AG04449 (cell line): ENCODE results near the gene CRYL1.

ENCODE experiments used
- CTCF ChIA-PET: fragments of 350-600 bp; formaldehyde crosslinking; extraction: SDS; loops from one replicate; lab custom pipeline; 2021; ENCODE audit warnings: antibody characterized with exemption; lab: Yijun Ruan, JAX
- POLR2A ChIA-PET: fragments of 400-600, 350-600 bp; formaldehyde crosslinking; extraction: SDS; loops from one replicate; lab custom pipeline; 2020; ENCODE audit warnings: antibody characterized with exemption, inconsistent platforms; lab: Yijun Ruan, JAX
- DNase-seq: peaks from one replicate; pipeline ENCODE4 v3.0.0-alpha.2; 2010; ENCODE audit warnings: low read depth, low spot score
- H3K4me3 ChIP-seq: 2 replicates; pipeline ENCODE4 v1.5.1; 2011; ENCODE audit warnings: low read depth, mild to moderate bottlenecking, control low read depth, low read length
- TF ChIP-seq, protein P1 (sequence below): IDR thresholded peaks from one replicate; pipeline ENCODE4 v1.5.1; 2011; ENCODE audit warnings: mild to moderate bottlenecking, moderate library complexity, low read length, control low read depth, inconsistent platforms; ENCODE audit not compliant: insufficient read depth; ENCODE audit errors: missing control alignments

CRYL1 gene

DNA sequence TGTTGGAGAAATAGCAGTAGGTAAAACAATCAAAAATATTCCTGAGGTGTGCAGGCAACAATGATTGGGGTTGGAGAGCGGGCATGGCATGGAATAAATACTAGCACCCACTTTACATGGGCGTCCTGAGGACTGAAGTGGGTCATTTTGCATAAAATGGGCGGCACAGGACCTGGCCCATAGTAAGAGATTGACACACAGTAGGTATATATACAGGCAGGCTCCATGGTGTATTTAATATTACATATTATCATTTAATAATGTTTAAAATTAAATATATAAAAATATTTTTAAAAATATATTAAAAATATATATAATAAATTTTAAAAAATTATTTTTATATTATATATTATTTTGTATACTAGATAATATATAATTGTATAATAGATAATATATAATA, 48.3 kb downstream of the CRYL1 start:
- ChIA-PET POLR2A (no interaction called here), CTCF (interaction anchor here (1.5 kb wide), 1 partner anchor 17 kb away, joined by 4 read pairs; no protein-coding TSS in a partner anchor)
- no peak overlapping the region for H3K4me3 ChIP-seq
- TF ChIP-seq, protein P1, sequence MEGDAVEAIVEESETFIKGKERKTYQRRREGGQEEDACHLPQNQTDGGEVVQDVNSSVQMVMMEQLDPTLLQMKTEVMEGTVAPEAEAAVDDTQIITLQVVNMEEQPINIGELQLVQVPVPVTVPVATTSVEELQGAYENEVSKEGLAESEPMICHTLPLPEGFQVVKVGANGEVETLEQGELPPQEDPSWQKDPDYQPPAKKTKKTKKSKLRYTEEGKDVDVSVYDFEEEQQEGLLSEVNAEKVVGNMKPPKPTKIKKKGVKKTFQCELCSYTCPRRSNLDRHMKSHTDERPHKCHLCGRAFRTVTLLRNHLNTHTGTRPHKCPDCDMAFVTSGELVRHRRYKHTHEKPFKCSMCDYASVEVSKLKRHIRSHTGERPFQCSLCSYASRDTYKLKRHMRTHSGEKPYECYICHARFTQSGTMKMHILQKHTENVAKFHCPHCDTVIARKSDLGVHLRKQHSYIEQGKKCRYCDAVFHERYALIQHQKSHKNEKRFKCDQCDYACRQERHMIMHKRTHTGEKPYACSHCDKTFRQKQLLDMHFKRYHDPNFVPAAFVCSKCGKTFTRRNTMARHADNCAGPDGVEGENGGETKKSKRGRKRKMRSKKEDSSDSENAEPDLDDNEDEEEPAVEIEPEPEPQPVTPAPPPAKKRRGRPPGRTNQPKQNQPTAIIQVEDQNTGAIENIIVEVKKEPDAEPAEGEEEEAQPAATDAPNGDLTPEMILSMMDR, result no peak
- no peak for DNase-seq

DNA sequence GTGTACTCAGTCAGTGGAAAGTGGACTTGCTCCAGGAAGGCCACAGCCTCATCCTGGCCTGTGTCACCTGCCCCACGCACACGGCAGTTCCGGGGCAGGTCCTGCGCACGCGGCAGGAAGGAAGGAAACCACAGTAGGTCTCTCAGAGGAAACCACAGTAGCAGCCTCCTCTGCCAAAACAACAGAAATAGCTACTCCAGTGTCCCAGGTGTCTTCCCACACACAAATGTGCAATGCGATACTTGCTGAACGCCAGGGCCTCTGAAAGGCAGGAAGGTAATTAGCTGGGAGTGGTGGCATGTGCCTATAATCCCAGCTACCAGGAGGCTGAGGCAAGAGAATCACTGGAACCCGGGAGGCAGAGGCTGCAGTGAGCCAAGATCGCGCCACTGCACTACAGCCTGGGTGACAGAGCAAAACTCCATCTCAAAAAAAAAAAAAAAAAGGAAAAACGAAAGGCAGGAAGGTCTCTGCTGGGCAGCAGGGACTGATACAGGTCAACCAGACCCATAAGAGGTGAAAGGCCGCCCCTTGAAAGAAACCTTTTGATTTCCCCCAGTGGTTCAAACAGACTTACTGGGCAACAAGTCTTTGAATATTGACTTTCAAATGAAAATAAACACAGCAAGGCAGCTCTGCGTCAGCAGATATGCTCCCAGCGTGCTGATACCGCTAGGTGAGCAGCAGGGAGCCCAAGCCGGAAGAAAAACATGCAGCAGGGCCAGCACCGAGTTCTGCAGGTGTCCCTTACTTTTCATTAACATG, 49.5 kb downstream of the CRYL1 start:
- no peak overlapping the region for H3K4me3 ChIP-seq
- no peak for DNase-seq
- POLR2A ChIA-PET, result no interaction called here
- CTCF ChIA-PET, result no interaction called here
- TF ChIP-seq, protein P1, result no peak

DNA sequence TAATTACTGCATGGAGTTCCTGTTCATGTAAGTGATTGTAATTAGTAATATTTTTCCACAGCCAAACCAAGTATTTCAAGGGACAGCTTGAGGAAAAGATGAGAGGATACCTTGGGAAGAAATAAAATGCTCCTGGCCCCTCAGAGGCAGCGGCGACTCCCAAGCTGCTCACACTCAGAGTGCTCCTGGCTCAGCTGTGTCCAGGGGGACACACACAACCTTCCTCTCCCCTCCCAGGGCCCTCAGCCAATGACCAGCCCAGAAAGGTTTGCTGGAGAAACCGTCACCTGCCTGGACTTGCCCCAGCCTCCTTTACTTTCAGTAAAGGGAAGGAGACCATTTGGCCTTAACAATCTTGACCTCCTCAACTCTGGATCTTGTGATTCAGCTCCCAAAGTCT, 51.1 kb downstream of the CRYL1 start:
- TF ChIP-seq, protein P1, result no peak
- ChIA-PET POLR2A (no interaction called here), CTCF (interaction anchor here (1.1 to 1.3 kb wide), 4 partner anchors 14 to 278 kb away, joined by 3 to 4 read pairs (median 4); no protein-coding TSS in a partner anchor)
- H3K4me3 ChIP-seq, result no peak overlapping the region
- DNase-seq, result no peak

DNA sequence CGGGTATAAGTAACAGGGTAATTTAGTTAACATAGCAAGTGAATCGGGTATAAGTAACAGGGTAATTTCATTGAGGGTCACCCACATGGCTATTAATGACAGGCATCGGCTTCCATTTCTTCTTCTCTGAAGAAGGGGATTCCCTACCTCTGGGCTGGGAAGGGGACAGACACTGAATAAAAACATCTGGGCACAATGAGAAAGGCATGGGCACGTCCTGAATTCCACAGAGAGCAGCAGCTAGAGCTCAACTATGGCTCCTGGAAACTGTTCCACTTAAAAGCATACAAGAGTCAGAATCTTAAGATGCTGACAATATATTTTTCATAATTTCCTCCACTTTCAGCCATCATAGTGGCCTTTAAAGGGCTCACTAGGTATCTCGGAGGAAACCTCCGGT, 51.8 kb downstream of the CRYL1 start:
- CTCF ChIA-PET, result interaction anchor here (1.2 to 2.0 kb wide), 4 partner anchors 14 to 277 kb away, joined by 4 to 5 read pairs (median 4); no protein-coding TSS in a partner anchor
- TF ChIP-seq, protein P1, result no peak
- H3K4me3 ChIP-seq, result no peak overlapping the region
- POLR2A ChIA-PET, result no interaction called here
- DNase-seq, result no peak

DNA sequence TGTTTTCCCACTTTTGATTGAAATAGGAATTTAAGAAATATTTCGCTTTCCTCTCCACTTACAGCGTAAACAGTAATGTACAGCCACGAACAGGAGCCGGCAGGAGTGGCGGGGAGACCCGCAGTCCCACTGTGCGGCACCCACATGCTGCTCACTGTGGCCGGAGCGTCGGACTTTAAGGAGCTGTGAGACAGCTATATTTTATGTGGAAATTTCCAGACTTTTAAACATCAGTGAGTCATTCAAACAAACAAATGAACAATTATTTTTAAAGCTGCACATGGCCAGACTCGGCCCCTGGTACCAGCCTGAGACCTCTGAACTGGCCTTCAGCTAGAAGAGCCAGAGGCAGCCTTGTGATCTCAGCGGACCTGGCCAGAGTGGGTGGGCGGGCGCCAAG, 52.5 kb downstream of the CRYL1 start:
- TF ChIP-seq, protein P1, result no peak
- CTCF ChIA-PET, result interaction anchor here (1.7 to 2.0 kb wide), 2 partner anchors 9 to 20 kb away, joined by 5 read pairs; no protein-coding TSS in a partner anchor
- POLR2A ChIA-PET, result no interaction called here
- no peak for DNase-seq
- H3K4me3 ChIP-seq, result no peak overlapping the region

DNA sequence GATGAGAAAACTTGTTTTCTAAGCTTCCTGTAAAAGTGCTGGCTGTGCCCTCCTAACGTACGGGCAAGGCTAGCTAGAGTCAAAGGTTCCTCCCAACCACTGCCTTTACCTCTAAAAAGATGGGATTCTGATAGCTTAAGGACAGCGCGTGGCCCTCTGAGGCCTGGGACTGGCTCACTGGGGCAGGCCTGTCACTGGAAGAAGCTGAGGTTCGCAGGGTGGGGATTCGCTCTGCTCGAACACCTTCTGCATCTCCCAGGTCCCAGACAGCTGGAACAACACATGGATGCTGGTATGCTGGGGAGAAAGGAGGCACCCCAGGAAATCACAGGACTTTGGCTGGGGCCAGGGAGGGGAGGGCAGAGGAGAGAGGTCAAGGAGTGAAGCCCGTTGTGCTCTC, 53.1 kb downstream of the CRYL1 start:
- no peak for DNase-seq
- TF ChIP-seq, protein P1, result no peak
- ChIA-PET POLR2A (no interaction called here), CTCF (interaction anchor here (1.7 to 2.0 kb wide), 2 partner anchors 10 to 21 kb away, joined by 5 read pairs; no protein-coding TSS in a partner anchor)
- H3K4me3 ChIP-seq, result no peak overlapping the region
